Fibroblast of skin of right quadriceps (primary cell): ENCODE measurements around the gene MATN1.

Source experiments
- DNase-seq: peaks from one replicate; pipeline ENCODE4 v3.0.0-alpha.2; 2013

The MATN1 gene

GRCh38 chr1:30678209-30678608, 45.2 kb downstream of the MATN1 start:
- DNase-seq = no peak

DNA sequence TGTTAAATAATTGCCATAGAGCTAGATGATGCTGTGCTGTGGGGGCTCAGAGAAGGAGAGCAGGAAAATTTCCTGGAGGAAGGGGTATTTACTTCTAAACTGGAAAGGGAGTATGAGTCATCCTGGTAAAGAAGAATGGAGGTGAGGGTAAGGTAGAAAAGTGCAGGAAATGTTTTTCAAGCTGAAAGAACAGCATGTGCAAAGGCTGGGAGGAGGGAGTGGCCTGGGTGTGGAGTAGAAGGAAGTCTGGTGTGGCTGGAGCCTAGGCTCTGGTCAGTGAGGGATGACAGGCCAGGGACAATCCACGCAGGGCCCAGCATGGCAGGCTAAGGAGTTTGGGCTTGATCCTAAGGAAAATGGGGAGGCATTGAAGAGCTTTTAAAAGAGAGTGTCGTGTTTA, 45.9 kb downstream of the MATN1 start:
- no peak for DNase-seq

DNA sequence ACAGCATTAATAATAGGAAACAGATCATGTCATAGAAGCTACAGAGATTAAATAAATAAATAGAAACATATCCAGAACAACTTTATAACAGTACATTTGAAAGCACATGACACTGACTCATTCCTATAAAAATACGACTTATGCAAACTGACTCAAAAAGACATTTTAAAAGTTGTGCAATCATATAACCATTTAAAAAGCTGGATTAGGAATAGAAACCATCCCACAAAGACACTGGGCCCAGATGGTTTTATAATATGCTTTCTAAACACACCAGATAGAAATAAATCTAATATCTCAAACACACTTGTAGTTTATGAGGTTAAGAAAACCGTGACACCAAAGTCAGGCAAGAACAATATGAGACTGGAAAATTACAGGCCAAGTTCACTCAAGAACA, 47.6 kb downstream of the MATN1 start:
- peak; percentile 46 for DNase-seq

DNA sequence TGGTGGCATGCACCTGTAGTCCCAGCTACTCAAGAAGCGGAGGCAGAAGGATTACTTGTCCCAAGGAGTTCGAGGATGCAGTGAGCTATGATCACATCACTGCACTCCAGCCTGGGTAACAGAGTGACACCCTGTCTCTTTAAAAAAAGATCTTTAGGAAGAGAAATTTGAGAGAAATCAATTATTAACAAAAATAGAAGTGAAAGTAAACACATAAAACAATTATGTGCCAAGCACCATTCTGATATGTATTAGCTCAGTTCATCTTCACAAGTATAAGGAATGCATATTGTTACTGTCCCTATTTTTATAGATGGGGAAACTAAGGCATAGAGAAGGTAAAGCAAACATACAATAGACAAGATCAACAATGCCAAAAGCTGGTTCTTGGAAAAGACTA, 48.1 kb downstream of the MATN1 start:
- no peak for DNase-seq

DNA sequence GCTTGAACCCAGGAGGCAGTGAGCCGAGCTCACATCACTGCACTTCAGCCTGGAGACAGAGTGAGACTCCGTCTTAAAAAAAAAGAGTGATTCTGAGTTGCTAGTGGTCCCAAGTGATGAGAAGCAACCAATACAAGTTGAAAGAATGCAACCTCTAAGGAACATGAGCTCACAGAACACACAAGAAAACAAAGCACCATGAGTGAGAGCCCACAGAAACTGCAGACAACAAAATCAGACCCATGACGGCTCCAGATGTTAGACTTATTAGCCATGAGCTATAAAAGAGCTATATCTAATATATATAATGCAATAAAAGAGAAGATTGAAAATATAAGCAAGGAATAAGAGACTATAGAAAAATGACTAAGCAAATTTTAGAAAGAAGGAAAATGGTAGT, 50.0 kb downstream of the MATN1 start:
- DNase-seq = no peak

GRCh38 chr1:30672661-30673060, 50.7 kb downstream of the MATN1 start:
- no peak for DNase-seq

GRCh38 chr1:30670240-30671060, 52.9 kb downstream of the MATN1 start:
- DNase-seq = peak; percentile 54

- DNase-seq = no peak
These were observed 54.6 kb downstream of the MATN1 start for GRCh38 chr1:30668546-30669327.

- DNase-seq = peak; percentile 15
These were observed 55.4 kb downstream of the MATN1 start for GRCh38 chr1:30668024-30668423.

GRCh38 chr1:30666756-30667273, 56.6 kb downstream of the MATN1 start:
- no peak for DNase-seq

- DNase-seq = no peak
These were observed 58.0 kb downstream of the MATN1 start for GRCh38 chr1:30665216-30666010.

DNA sequence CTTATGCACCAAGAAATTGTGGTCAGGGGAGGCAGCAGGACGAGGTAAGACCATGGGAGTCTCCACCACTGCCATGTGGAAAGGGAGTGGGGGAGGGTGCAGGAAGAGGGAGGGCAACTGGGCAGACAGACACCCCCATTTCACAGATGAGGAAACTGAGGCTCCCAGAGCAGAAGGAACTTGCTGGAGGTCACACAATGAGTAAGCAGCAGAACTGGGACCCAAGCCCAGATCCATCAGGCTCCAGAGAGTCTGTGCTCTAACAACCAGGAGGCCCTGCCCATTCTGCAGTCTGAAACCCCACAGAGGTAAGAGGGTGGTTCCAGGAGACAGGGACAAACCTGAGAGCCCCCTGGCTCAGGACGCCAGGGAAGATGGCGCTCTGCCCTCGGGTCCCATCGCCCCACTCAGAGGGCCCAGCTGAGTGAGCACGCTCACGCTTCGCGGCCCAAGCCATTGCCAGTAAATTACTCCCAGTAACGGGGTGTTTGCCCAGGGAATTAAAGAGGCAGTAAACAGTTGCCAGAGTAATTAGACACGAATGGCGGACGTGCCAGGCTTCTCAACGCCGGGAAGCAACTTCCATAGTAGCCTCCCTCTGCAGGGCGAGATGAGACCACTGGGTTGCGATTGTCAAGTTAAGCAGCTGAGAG, 59.2 kb downstream of the MATN1 start:
- no peak for DNase-seq

DNA sequence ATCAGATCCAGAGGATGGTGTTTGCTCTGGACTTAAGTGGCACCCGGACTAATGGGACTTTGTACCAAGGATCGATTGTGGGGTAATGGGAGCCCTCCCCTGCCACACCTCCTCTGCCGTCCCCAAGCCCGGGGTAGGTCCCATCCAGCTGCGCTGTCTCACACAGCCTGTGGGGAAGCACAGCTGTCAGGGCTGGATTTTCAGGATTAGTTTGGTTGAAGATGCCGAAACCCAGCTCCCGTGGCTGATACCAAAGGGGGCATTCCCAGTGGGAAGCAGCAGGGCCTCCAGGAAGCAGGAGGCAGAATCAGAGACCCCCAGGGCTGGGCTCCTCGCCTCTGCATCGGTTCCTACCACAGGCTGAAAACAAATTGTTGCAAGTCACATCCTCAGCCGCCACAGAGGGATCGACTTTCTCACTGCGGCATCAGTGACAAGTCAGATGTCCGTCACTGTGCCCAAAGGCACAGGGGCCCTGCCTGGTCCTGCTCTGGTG, 59.7 kb downstream of the MATN1 start:
- no peak for DNase-seq

- DNase-seq = no peak
These were observed 61.0 kb downstream of the MATN1 start for GRCh38 chr1:30662291-30662840.

GRCh38 chr1:30661311-30661710, 62.1 kb downstream of the MATN1 start:
- DNase-seq = no peak
